HL-60/S4 treated with retinoic acid at 250 ng/mL for 4 days and 3 days (cell line): ENCODE data around the gene CAMSAP1.

ENCODE experiments used
- in situ Hi-C: fragments of 300-500 bp; cut with MboI; formaldehyde crosslinking; loops from 2 replicates; pipeline ENCODE4 v1.7.0; 2022; ENCODE audit warnings: low sequenced_read_pairs

The CAMSAP1 gene

DNA sequence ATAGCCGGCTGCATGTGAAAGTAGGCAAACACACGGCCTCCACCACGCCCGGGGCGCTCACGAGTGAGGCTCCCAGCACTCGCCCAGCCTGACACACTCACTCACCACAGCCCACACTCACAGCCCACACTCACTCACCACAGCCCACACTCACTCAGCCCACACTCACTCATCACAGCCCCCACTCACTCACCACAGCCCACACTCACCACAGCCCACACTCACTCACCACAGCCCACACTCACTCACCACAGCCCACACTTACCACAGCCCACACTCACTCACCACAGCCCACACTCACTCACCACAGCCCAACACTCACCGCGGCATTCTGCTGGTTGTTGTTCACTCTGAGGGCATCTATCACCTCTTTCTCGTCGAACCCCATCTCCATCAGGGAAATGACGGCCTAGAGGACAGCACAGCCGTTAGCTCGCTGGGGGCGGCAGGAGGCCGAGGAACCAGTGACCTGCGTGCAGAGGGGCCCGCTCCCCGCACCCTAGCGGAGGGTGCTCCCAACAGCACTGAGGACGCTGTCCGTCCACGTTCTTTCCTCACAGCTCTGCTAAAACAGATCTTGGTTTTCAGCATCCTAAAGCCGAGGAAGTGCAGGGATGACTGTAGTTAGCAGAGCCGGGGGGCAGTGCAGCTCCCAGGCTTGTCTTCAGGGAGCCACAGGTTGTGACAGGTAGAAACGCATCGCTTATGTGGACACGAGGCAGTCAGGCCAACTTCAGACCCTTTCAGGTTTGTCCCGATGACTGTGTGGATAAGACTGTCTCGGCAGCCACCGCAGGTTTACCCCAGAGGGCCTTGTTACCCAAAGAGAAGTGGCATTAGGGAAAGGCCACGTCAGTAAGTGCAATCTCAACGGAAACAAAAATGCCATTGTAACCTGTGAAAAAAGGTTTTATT, 32.3 kb upstream of the CAMSAP1 start:
- in situ Hi-C loops = no loop called here

GRCh38 chr9:135937521-135938489, 30.5 kb upstream of the CAMSAP1 start:
- in situ Hi-C loops = no loop called here

DNA sequence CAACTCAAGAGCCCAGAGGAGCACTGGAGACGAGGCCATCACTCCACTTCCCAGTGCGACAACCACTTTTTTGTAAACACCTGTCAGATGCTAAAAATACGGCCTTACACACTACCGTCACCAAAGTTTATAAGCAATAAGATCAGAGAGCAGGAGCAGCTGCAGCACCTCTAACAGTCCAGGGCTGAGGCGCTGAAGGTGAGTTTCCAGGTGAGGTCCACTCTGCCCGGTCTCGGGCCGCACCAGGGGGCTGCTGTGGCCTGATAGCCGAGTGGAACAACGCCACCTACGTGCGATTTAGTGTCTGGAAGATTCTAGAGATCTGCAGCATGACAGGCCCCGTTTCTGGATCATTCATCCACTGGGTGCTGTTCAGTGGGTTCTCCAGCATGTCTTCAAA, 25.8 kb upstream of the CAMSAP1 start:
- in situ Hi-C loops = no loop called here

- in situ Hi-C loops = no loop called here
Observed at GRCh38 chr9:135932656-135933055, 25.3 kb upstream of the CAMSAP1 start.

- in situ Hi-C loops = no loop called here
Observed at GRCh38 chr9:135931349-135931820, 24.0 kb upstream of the CAMSAP1 start.

- in situ Hi-C loops = no loop called here
Observed at GRCh38 chr9:135930446-135931345, 23.4 kb upstream of the CAMSAP1 start.

DNA sequence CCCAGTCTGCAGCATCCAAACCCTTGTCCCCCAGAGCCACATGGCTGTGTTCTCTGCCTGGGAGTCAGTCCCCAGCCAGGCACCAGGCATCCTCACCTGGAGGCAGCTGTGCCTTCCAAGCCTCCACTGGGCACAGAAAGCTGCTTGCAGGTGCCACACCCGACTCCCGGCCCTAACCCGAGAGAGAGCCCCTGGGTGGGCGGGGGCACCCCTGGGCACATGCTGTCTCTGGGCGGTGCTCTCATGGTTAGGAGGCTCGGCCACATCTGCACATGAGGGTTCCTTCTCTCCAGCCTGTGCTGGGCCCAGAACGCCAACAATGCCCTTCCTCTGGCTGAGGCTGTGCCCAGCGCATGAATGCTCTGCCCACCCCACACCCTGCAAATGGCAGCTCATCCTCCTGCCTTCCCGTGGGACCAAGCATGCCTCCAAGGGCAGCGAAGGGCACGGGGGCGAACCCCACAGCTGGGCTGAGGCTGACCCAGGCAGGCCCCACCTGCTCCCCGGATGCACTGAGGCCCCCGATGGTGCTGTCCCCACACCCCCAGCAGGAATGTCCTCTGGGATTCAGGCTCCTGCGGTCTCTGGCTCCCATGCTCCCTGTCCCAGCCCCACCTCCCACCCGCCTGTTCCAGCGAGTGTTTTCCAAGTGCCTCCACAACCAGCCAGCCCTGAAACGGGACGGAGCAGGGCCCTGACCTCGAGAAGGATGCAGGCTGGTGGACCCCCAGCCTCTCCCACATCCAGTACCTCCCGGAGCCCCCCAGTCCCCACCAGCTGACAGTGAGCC, 22.5 kb upstream of the CAMSAP1 start:
- in situ Hi-C loops = no loop called here

GRCh38 chr9:135928731-135929655, 21.6 kb upstream of the CAMSAP1 start:
- in situ Hi-C loops = no loop called here

DNA sequence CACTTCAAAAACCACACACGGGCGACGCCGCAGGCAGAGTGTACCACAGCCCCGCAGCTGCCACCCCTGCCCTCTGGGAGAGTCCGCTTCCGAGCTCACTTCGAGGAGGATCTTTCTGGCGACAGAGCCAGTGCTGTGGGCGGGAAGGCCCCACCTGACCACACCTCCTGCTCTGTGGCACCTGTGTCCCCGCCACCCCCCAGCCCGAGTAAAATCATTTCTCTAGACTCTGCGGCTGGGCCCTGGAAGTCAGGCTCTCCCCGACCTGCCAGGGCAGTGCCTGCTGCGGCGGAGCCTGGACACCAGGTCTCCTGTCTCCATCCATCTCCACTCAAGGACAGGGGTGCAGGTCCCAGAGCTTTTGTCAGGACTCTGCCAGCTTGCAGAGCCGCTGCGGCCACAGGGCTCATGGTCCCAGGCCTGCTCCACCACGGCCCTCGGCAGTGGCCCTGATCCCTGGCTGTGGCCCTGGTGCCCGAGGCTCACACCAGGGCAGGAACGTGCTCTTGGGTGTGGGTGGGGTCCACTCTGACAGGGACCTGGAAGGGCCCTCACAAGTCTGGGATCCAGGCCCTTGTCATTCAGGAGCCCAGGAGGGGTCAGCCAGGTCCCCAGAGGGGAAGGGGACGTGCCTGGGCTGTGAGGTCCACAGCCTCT, 20.9 kb upstream of the CAMSAP1 start:
- in situ Hi-C loops = no loop called here

DNA sequence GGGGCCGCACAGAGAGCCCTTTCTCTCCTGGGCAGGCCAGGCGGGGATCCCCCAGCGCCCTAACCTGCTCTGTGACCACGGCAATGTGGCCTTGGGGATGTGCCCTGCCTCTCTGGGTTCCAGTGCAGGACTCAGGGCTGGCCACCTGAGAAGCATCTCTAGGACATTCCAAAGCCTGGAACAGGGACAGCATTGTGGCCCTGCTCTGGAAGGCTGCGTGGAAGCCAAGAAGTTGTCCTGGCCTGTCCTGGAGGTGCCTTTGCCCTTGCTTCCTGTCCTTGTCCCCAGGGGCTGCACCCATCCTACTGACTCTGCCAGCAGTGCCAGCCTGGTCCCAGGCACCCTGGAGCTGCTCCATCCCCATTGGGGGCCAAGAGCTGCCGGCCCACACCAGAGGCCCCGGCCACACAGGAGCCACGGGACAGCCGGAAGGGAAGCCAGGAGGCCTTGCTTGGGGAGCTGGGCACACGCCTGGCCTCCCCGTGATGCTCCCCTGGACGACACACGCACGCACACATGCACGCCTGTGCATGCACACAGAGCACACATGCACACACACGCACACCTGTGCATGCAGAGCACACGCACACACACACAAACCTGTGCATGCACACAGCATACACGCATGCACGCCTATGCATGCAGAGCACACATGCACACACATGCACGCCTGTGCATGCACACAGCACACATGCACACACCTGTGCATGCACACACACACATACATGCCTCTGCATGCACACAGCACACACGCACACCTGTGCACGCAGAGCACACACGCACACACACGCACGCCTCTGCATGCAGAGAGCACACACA, 20.1 kb upstream of the CAMSAP1 start:
- in situ Hi-C loops = no loop called here

GRCh38 chr9:135926402-135927194, 19.3 kb upstream of the CAMSAP1 start:
- in situ Hi-C loops = no loop called here

- in situ Hi-C loops = no loop called here
Observed at GRCh38 chr9:135925496-135926133, 18.3 kb upstream of the CAMSAP1 start.

DNA sequence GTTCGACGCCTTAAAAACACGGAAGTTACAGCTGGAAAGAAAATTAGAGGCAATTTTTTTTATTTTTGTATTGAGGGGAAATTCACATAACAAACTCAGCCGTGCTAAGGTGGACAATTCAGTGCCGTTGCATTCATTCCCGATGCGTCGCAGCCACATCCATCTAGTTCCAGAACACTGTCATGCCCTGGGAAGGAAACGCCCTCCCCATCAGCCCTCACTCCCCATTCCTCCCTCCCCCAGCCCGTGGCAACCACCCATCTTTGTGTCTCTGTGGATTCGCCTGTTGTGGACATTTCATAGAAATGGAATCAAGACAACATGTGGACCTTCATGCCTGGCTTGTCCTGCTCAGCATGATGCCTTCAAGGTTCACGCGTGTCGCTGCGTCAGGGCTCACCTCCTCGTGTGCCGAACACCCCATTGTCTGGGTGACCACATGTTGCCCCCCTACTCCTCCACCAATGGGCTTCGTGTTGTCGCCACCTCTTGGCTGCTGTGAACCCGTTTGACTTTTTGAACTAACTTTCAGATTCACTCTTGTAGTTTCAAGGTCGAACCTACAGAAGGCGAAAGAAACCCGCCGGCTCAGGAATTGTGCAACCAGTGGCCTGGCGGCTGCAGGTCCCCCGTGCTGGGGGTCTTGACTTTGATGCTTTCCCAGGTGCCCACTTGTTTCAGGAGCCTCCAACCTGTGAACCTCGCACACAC, 17.4 kb upstream of the CAMSAP1 start:
- in situ Hi-C loops = no loop called here

DNA sequence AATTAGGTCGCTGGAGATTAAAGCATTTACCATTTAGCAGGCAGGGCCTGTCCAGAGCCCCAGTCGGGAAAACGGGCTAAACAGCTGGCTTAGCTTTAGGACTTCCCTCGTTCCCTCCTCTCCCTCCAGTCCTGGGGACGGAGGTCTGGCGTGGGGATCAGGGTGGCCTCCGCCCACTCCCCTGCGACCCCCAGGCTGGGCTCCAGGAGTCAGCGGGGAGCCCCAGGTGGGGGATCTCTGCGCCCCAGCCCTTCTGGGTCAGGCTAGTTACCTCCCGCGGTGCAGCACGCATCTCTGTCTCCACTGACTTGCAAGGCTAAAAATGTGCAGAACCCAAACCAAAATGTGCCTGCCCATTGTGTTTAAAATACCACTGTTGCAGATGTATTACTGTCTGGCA, 16.2 kb upstream of the CAMSAP1 start:
- in situ Hi-C loops = no loop called here

DNA sequence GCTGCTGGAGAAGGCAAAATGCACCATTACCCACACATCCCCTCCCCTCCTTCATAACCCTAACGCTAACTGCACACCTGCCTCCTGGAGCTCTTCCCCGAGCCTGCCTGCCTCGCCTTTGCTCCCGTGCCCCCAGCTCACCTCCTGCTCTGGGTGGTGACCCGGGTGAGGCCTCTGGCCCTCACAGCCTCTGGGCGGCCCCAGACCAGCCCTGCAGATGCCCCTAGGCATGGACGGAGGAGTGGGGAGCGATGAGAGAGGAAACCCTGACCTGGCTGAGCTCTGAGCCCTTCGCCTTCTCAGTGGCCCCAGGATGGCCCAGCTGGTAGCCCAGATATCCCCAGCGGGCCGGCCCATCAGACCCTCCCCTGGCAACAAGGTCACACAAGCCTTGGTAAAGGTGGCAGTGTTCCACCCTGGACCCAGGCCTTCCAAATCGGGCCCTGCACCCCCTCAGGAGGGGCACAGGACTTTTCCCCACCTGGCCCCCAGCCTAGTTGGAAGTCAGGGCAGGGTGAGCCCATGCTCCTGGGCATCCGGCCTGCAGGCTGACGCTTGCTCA, 14.5 kb upstream of the CAMSAP1 start:
- in situ Hi-C loops = no loop called here
